Renal pelvis (tissue), 4 donors: Measurements from ENCODE around the gene KDM4B. TPM values are rescaled to one million over a fixed set of nuclear protein-coding genes. Genes with fewer than 3 reads are reported as not detected.

Experiments
- DNase-seq: peaks from one replicate; pipeline ENCODE4 v3.0.0-alpha.2; 2013
- polyA plus RNA-seq, 3 donors: library from polyadenylated mRNA; unstranded; fragments of 120-200 nt; gene quantifications; one replicate each; pipeline ENCODE4 v1.2.1, GENCODE V29; 2013; ENCODE audit not compliant: insufficient read length in 3 of 3

Gene KDM4B
- polyA plus RNA-seq, 3 donors, result 26.8 to 31.8 (median 28.7) TPM

DNA sequence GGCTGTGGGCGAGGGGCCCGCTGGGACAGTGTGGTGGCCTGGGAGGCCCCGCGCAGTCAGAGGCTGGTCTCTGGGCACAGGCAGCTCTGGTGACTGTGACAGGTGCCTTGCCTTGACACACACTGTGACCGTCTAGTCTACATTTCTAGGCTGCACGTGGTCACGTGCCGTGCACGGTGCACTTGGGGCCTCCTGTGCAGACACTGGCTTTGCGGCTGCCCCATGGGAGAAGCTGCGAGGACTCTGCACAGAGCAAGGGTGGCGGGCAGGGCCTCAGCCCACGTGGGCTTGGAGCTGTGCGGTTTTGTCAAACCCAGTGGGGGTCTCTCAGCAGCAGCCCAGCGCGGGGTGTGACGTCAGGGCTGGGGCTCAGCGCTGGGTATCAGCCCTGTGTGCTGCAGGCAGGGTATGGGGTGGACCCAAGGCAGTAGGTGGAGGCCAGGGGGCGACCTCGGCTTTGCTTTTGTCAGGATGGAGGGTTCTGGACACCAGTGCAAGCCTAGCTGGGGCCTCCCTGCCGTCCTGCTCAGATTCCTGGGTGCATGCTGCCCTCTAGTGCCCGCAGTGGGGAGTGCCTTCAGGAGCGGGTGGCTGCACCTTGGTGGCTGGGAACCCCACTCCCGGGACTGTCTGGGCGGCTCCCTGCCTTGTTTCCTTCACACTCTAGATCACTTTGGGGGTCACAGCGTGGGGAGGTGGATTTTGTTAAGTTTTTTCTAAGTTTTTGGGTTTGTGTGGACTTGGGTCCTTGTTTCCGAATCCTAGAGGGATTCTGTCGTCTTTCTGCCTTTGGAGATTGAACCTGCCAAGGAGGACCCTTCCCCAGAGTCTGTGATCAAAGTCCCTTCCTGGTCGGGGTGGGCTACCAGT, 62.6 kb downstream of the KDM4B start:
- peak; percentile 76 for DNase-seq

GRCh38 chr19:5032101-5032967, 63.4 kb downstream of the KDM4B start:
- no peak for DNase-seq

- no peak for DNase-seq
Observed at GRCh38 chr19:5035105-5035761, 66.3 kb downstream of the KDM4B start.

DNA sequence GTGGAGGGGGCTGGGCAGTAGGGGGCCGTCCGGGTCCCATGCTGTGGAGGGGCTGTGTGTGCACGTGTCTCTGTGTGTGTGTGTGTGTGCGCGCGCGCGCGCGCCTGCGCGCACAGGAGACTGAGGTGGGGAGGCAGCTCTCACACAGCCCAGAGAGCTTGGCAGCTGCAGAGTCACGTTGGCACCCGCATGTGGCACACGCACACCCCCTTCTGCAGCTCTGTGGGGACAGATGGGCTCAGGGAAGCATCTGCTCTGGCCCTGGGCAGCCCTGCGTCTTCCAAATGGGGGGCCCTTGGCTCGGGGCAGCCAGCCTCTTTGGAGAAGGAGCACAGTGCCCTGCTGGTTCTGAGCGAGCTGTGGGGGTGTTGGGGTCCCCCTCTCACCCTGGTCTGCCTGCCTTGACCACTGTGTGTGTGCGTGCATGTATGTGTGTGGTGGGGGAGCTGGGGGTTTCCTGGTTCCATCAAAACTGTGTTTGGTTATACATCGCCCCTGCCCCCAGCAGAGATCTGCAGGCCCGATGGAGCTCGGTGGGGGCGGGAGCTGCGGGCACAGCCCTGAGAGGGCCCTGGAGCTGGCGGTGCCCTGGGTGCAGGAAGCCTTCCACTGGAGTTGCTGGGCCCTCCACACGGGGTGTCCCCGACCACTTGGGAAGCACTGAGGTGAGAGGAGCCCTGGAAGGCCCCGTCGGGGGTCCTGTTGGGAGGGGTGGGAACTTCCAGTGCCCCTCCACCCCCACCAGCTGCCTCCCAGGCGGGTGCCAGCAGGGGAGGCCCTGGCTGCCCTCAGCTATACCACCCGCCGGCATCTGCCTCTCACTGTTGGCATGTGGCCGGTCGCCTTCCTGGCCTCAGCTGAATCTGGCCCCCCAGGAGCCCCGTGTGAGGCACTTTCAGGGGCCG, 67.1 kb downstream of the KDM4B start:
- no peak for DNase-seq

- DNase-seq, result no peak
Observed at GRCh38 chr19:5036698-5037563, 68.0 kb downstream of the KDM4B start.

DNA sequence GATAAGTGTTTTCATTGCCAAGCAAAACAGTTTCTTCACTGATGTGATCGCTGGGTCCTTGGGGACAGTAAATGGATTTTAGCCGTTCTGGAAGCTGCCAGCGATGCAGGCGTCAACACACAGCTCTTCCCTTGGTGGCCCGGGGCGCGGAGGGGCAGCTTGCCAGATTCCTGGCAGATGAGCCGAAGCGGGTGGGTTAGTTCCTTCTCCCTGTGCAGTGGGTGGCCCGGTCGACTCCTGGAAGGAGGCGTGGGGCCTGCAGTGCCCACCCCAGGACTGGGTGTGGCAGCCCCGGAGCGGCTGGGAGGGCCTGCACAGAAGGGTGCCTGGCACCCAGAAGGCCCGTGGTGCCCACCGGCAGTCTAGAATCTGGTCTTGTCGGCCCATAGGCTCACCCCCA, 69.0 kb downstream of the KDM4B start:
- DNase-seq, result no peak

DNA sequence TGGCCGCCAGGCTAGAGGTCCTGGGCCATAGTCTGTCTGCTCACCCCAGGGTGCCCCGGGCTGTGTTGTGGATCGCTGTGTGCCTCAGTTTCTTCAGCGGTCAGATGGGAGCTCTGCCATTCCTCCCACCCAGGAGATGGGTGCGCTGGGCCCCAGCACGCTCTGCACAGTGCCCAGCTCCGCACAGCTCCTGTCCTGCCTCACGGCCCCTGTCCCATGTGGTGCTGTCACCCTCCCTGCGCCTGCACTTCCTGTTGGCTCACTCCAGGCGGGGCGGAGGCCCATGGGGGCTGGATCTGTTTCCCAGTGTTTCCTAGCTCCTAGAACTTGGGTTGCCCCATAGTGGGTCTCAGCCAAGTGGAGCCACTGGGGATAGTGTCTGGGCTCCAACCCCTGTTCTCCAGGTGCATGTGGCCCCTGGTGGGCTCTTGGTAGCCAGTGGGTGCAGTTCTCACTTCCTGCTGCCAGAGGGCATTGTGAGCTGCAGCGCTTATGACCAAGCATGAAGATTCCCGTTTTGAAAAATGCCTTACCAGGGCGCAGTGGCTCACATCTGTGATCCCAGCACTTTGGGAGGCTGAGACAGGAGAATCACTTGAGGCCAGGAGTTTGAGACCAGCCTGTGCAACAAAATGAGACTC, 69.8 kb downstream of the KDM4B start:
- no peak for DNase-seq

DNA sequence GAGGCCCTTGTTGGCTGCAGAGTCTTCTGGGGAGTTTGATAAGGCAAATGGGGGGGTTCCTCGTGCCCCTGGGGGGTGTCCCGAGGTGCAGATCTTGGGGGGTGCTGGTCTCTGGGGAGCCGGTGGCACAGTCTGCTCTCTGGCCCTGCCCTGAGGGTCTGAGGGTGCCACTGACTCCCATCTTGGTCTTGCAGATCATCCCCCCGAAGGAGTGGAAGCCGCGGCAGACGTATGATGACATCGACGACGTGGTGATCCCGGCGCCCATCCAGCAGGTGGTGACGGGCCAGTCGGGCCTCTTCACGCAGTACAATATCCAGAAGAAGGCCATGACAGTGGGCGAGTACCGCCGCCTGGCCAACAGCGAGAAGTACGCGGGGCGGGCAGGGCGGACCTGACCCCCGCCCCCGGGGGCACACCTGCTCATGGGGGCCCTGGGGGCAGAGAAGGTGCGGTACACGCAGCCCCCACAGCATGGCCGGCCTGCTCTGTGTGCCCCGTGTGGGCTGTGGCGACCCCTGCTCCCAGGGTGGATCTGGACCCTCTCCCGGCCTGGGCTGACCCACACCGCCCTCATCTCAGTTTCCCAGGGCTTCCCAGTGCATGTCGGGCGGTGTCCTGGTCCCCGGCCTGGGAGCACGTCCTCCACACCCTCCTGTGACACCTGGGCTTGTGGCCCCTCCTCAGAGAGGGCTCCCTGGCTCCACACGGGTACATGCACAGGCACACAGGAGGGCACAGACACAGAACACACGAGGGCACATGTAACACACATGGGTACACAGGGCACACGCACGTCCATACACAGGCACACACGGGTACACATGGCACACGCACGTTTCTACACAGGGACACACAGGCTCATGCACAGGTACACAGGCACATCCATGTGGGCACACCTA, 71.0 kb downstream of the KDM4B start:
- DNase-seq, result no peak

- no peak for DNase-seq
Observed at GRCh38 chr19:5040544-5041167, 71.7 kb downstream of the KDM4B start.

DNA sequence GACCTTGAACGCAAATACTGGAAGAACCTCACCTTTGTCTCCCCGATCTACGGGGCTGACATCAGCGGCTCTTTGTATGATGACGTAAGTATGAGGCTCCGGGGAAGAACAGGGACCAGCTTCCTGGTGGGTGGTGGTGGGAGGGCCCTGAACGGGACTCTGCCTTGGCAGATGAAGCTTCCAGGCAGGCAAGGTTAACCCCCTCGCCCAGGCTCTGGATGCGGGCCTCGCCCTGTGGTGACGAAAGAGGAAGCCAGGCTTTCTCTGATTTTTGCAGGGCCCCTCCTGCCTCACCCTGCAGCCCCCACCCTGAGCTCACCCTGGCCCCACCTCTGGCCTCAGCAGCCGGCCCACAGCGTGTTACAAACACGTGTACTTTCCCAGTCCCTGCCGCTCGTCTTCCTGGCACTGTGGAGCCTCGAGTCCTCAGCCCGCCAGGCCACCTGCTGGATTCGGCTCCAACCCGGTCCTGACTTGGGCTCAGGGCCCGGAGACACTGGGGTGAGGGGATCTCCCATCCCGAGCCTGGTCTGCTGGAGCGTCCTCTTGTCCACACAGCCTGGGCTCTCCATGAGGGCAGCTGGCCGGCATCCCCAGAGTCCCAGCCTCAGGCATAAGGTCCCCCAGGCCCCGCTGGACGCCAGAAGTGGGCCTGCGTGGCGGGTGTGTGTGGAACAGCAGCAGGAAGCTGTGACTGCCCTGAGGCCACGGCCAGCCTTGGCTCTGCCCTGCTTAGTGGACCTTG, 72.4 kb downstream of the KDM4B start:
- DNase-seq, result no peak

- DNase-seq, result no peak
Observed at GRCh38 chr19:5041913-5042187, 72.9 kb downstream of the KDM4B start.

- DNase-seq, result no peak
Observed at GRCh38 chr19:5042556-5042955, 73.6 kb downstream of the KDM4B start.

- DNase-seq, result no peak
Observed at GRCh38 chr19:5045029-5045428, 76.1 kb downstream of the KDM4B start.

DNA sequence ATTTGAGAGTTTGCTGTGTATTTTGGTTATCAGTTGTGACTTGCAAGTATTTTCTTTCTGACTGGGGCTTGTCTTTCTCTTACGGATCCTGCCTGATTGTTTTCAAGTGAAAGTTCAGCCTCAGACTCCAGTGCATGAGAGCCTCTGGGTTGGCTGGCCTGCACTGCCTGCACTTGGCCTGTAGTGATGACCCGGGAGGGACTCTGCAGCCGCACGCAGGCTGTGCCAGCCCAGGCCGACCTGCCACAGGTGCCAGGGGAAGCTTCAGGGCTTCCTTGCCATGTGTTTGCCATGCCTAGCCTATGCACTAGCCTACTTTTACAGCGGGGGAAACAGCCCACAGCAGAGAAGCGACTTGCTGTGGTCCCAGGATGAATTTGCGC, 77.0 kb downstream of the KDM4B start:
- no peak for DNase-seq

GRCh38 chr19:5046339-5047039, 77.6 kb downstream of the KDM4B start:
- no peak for DNase-seq

DNA sequence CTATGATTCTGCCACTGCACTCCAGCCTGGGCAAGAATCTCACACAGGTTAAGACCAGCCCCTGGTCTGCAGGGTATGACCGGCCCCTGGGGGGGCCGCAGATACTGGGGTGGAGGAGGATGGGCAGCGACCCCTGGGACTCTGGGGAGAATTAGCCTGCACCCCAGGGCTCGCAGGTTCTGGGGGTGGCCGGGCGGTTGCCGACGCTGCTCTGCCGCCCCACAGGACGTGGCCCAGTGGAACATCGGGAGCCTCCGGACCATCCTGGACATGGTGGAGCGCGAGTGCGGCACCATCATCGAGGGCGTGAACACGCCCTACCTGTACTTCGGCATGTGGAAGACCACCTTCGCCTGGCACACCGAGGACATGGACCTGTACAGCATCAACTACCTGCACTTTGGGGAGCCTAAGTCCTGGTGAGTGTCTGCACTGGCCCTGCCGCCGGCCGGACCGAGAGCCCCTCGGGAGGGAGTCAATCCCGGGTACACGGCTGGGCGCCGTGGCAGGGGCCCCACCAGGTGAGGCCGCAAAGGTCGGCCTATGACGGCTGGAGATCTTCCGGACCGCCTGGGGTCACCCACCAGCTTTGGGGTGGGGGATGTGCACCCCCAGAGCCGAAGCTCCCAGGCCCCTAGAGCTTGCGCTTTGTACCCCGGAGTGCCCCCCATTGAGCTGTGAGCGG, 78.5 kb downstream of the KDM4B start:
- no peak for DNase-seq
